H7 (cell line): ENCODE data around the gene ADAMTS17. TPM values are rescaled to one million over a fixed set of nuclear protein-coding genes. Genes with fewer than 3 reads are reported as not detected.
A peak's percentile ranks its signal among the peaks of the same experiment; 100 is the strongest.

Experiments
- DNase-seq: peaks from one replicate; pipeline ENCODE4 v3.0.0; 2012
- H3K27me3 ChIP-seq: 2 replicates; pipeline ENCODE4 v1.6.0; 2011; ENCODE audit warnings: mild to moderate bottlenecking, low read length; ENCODE audit not compliant: control insufficient read depth, insufficient read depth
- H3K36me3 ChIP-seq: replicated peaks from 2 replicates; pipeline ENCODE4 v1.5.1; 2011; ENCODE audit warnings: low read length; ENCODE audit not compliant: control insufficient read depth, insufficient read depth
- H3K4me3 ChIP-seq: 2 replicates; pipeline ENCODE4 v1.5.1; 2011; ENCODE audit warnings: low read depth, mild to moderate bottlenecking, control low read depth, low read length, moderate library complexity; ENCODE audit not compliant: insufficient read depth
- total RNA-seq: library from RNA; depleted of rRNA; stranded (reverse); fragments of >200 nt; shearing (Covaris generic); gene quantifications from 2 replicates; pipeline ENCODE4 v1.2.3, GENCODE V29; 2014

Gene ADAMTS17
- total RNA-seq, 1 experiment from 2014 or later: 0.55 TPM

DNA sequence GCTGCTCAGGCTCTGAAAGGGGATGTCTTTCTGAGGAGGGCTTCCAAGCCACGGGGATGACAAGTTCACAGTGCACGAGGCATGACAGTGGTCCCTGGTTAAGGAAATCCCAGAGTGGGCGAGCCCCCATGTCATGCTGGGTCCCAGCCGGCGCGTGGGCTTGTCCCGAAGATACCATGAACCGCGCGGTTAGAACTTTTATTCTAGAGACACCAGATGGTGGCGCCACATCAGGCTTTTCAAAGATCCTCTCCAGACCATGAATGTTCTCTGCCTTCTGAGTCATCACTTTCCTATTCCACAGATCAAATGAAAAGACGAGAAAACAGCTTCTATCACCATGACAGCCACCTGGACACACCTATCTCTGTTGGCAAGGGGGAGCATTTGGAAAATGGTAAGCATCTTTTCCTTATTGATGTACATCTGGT, 380.7 kb downstream of the ADAMTS17 start:
- H3K27me3 ChIP-seq: no peaks in the 10 kb centered on the region
- H3K4me3 ChIP-seq: no peak overlapping the region
- peak; percentile 68 for DNase-seq
- no peaks in the 10 kb centered on the region for H3K36me3 ChIP-seq

DNA sequence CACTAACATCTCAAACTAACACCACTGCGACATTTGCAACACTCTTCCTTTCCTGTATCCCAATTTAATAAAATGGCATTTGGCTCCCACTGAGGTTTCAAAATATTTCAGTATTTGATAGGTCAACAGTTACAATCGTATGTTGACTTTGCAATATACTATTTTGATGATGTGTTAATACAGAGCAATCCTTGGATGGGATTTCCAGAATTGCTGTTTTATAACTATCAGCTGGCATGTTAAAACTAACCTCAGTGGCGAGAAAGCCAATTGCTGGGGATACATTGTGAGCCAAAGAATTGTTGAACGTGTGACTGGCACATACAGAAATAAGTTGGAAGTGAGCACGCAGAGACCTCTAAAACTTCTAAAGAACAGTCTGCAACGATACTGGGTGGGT, 382.4 kb downstream of the ADAMTS17 start:
- H3K27me3 ChIP-seq: no peaks in the 10 kb centered on the region
- no peaks in the 10 kb centered on the region for H3K36me3 ChIP-seq
- DNase-seq: no peak
- no peak overlapping the region for H3K4me3 ChIP-seq

GRCh38 chr15:99958426-99959097, 383.2 kb downstream of the ADAMTS17 start:
- no peak for DNase-seq

DNA sequence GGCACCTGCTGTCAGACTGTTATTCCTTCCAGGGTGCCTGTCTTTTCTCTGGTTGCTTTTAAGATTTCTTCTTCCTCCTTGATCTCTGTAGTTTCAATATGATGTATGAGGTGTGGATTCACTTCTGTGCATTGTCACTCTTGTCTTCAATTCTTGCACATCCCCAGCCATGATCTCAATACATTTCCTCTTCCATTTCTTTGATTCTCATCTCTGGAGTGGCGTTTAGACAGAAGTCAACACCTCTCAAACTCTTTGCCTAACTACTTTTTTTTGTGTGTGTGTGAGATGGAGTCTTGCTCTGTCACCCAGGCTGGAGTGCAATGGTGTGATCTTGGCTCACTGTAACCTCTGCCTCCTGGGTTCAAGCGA, 384.1 kb downstream of the ADAMTS17 start:
- H3K27me3 ChIP-seq: no peaks in the 10 kb centered on the region
- no peak for DNase-seq
- no peaks in the 10 kb centered on the region for H3K36me3 ChIP-seq
- no peak overlapping the region for H3K4me3 ChIP-seq

More at GRCh38 chr15:99958426-99959097, 383.2 kb downstream of the ADAMTS17 start:
- no peak overlapping the region for H3K4me3 ChIP-seq
- no peaks in the 10 kb centered on the region for H3K36me3 ChIP-seq
- no peaks in the 10 kb centered on the region for H3K27me3 ChIP-seq

DNA sequence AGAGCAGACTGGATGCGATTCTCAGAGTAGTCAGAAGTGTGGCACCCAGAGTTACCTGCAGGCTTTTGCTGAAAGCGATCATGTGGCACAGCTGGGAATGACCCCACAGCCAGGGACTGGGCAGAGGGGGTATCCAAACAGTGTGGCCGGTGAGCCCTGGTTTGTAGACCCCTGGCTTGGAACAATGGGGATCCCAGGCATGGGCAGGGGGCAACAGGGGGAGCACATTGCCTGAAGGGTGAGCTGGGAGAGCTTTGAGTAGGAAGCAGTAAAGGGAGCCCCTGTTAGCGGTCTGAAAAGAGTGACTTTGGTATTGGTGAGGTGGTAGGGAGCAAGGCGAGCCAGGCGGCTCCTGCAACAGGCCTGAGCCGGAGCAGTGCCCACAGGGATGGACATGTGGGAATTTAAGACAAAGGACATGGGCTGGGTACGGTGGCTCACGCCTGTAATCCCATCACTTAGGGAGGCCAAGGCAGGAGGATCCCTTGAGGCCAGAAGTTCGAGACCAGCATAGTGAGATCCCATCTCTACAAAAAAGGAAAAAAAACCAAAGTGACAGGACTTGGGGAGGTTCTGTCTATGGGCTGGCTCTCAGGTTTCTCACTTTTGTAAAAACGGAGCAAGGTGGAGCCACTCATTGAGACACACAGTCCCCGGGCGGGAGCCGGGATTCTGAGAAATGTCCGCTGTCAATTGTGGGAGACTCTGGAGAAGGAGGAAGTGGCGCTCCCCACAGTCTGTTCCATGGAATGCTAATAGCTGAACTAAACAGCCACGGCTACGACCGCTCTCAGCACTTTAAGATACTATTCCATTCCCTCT, 384.7 kb downstream of the ADAMTS17 start:
- H3K4me3 ChIP-seq: no peak overlapping the region
- H3K27me3 ChIP-seq: no peaks in the 10 kb centered on the region
- no peaks in the 10 kb centered on the region for H3K36me3 ChIP-seq
- no peak for DNase-seq

DNA sequence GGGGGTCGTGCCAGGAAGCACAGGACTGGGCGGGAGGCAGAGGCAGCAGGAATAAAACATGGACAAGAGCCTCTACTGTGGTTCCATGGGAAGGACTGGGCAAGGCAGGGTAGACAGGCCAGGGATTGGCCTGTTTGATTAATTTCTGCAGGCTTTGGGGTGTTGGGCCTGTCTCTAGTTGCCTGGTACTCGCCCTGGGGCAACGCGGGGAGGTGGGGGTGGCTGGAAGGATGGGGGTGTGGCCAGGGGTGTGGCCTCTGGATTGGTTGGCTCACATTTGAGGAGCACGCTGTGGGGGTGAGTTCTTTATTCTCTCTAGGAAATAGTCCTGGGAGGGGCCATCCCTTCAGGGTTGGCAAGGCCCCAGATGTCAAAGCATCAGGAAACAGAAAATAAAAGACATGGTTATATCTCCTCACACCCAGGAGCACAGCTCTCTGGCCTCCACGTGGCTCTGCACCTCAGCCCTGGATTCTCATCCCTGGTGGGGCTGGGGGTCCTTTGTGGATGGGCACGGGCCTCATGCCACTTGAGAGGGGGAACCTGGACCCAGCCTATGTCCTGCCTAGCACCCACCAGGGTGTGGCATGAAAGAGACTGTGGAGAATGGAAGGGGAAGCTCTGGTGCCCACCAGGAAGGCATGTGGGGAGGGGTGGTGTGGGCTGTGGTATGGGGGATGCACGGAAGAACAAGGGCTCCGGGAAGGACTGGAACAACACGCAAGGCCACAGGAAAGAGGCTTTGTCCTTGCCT, 385.6 kb downstream of the ADAMTS17 start:
- Histone ChIP-seq H3K27me3 (no peaks in the 10 kb centered on the region), H3K36me3 (no peaks in the 10 kb centered on the region), H3K4me3 (no peak overlapping the region)
- DNase-seq: peak; percentile 41

- no peak for DNase-seq
- H3K27me3 ChIP-seq: no peaks in the 10 kb centered on the region
- no peak overlapping the region for H3K4me3 ChIP-seq
- no peaks in the 10 kb centered on the region for H3K36me3 ChIP-seq
Measured at GRCh38 chr15:99955532-99955931, 386.2 kb downstream of the ADAMTS17 start.

- Histone ChIP-seq H3K36me3 (no peaks in the 10 kb centered on the region), H3K27me3 (no peaks in the 10 kb centered on the region), H3K4me3 (no peak overlapping the region)
- peak; percentile 12 for DNase-seq
Measured at GRCh38 chr15:99955181-99955525, 386.6 kb downstream of the ADAMTS17 start.

- DNase-seq: peak; percentile 11
- Histone ChIP-seq H3K27me3 (no peaks in the 10 kb centered on the region), H3K4me3 (no peak overlapping the region), H3K36me3 (no peaks in the 10 kb centered on the region)
Measured at GRCh38 chr15:99954361-99955180, 387.2 kb downstream of the ADAMTS17 start.

GRCh38 chr15:99953886-99954285, 387.9 kb downstream of the ADAMTS17 start:
- DNase-seq: no peak
- Histone ChIP-seq H3K36me3 (no peaks in the 10 kb centered on the region), H3K27me3 (no peaks in the 10 kb centered on the region), H3K4me3 (no peak overlapping the region)

DNA sequence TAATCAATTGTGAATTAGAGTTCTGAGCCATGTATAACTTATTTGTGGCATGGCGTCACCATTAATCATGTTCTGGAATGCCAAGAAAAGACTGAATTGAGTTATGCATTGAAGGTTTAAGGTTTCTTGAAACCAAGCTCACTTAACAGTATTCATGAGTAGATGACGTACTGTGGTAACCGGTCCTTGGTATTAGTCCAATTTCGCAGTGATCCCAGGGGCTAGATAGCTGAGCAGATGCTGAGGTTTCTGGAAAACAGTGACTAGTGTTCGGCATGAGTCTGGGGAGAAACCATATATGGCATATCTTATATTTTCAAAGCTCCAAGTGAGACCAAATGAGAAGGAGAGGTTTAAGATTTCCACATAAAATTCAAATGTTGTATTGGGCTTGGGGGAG, 390.3 kb downstream of the ADAMTS17 start:
- Histone ChIP-seq H3K4me3 (no peak overlapping the region), H3K36me3 (no peaks in the 10 kb centered on the region), H3K27me3 (no peaks in the 10 kb centered on the region)
- no peak for DNase-seq

DNA sequence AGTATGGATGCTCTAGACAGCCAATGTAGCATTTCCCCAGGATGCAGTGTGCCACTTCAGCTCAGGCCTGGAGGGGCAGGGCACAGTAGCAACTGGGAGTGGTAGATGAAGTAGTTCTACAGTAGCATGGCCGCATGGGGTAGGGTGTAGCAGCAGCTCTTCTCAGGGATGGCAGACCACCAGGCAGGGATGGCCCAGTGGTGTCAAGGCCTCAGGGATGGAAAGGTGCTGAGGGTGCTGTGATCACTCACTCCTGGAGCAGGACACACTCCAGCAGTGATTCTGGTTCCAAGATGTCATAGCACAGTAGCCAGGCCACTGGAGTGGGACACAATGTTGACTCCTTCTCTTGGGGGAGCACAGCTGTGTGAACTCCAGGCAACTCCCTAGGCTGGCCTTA, 397.6 kb downstream of the ADAMTS17 start:
- DNase-seq: no peak
- Histone ChIP-seq H3K4me3 (no peak overlapping the region), H3K27me3 (no peaks in the 10 kb centered on the region), H3K36me3 (no peaks in the 10 kb centered on the region)

DNA sequence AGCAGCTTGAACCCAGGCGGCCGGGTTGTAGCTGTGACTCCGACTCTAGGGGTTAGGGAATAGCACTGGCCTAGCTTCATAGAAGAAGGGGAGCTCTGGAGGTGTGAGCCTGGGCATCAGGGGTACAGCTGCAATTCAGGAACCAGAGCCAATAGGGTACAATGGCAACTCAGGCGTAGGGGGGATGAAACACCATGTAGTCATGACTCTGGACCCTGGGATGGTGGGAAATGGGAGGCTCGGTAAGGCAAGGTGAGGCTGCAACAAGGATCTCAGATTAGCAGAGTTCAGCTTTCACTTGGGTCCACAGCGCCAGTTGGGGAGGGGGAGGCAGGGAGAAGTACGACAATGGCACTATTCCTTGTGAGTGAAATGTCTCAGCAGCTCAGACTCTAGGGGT, 398.3 kb downstream of the ADAMTS17 start:
- no peak for DNase-seq
- Histone ChIP-seq H3K36me3 (no peaks in the 10 kb centered on the region), H3K27me3 (no peaks in the 10 kb centered on the region), H3K4me3 (no peak overlapping the region)

- peak; percentile 10 for DNase-seq
- H3K36me3 ChIP-seq: no peaks in the 10 kb centered on the region
- no peak overlapping the region for H3K4me3 ChIP-seq
- peaks cover 12% of the 10 kb centered on the region for H3K27me3 ChIP-seq
Measured at GRCh38 chr15:99932676-99933402, 408.9 kb downstream of the ADAMTS17 start.
